Colonic mucosa (tissue), 4 donors: ENCODE data around the gene PRKCD. TPM values are rescaled to one million over a fixed set of nuclear protein-coding genes. Genes with fewer than 3 reads are reported as not detected.

Source experiments
- DNase-seq: peaks from one replicate; pipeline ENCODE4 v3.0.0-alpha.2; 2020
- H3K27ac ChIP-seq: fragments of 200-600 bp; one replicate; pipeline ENCODE4 v1.8.0; 2021
- H3K27me3 ChIP-seq: fragments of 200-600 bp; one replicate; pipeline ENCODE4 v1.8.0; 2021
- H3K36me3 ChIP-seq: fragments of 200-600 bp; one replicate; pipeline ENCODE4 v1.8.0; 2021
- H3K4me1 ChIP-seq: fragments of 200-600 bp; one replicate; pipeline ENCODE4 v1.8.0; 2021; ENCODE audit warnings: mild to moderate bottlenecking
- H3K4me3 ChIP-seq: fragments of 200-600 bp; one replicate; pipeline ENCODE4 v1.8.0; 2021
- H3K9ac ChIP-seq, 2 donors: one replicate each; pipeline ENCODE4 v1.7.0; 2013; ENCODE audit warnings: control low read depth in 2 of 2, low read depth in 2 of 2, low read length in 2 of 2
- H3K9me3 ChIP-seq: fragments of 200-600 bp; one replicate; pipeline ENCODE4 v1.8.0; 2021
- CTCF ChIP-seq: fragments of 200-600 bp; IDR thresholded peaks from one replicate; pipeline ENCODE4 v1.8.0; 2022; ENCODE audit warnings: antibody characterized with exemption, mild to moderate bottlenecking
- intact Hi-C: fragments of 100-400 bp; cut with DNase I; formaldehyde crosslinking; loops from one replicate; pipeline ENCODE4 v1.14.1; 2022
- total RNA-seq, 2 donors: library from RNA; stranded (reverse); fragmentation: NEBNext Ultra II Directional in 1 of 2; extraction: Animal tissue kit (Norgen Biotek cat#: 25700) in 1 of 2; gene quantifications; one replicate each; pipeline ENCODE4 v1.2.1, GENCODE V29; 2021
- donor health status: healthy.
- donor health status: DM: no; HTN: no; CAD: no.
- donor health status: DM: no; HTN: no; CAD: no.

PRKCD gene
- total RNA-seq, 2 donors from 2014 or later = 58.9 to 75.0 TPM

GRCh38 chr3:53230789-53231188, 69.8 kb downstream of the PRKCD start:
- no peak for DNase-seq
- intact Hi-C loops = no loop called here
- no peak for TF ChIP-seq CTCF
- no peaks in the 10 kb centered on the region for H3K9me3 ChIP-seq
- H3K9ac ChIP-seq = no peak overlapping the region
- H3K4me3 ChIP-seq = no peak overlapping the region
- H3K4me1 ChIP-seq = no peaks in the 10 kb centered on the region
- H3K36me3 ChIP-seq = peaks cover 40% of the 10 kb centered on the region
- no peak overlapping the region for H3K27ac ChIP-seq
- no peaks in the 10 kb centered on the region for H3K27me3 ChIP-seq

- Histone ChIP-seq H3K4me3 (no peak overlapping the region), H3K27me3 (no peaks in the 10 kb centered on the region), H3K9me3 (no peaks in the 10 kb centered on the region), H3K36me3 (peaks cover 40% of the 10 kb centered on the region), H3K27ac (no peak overlapping the region), H3K4me1 (peaks cover 9% of the 10 kb centered on the region), H3K9ac (no peak overlapping the region)
- no peak for DNase-seq
- intact Hi-C loops = no loop called here
- TF ChIP-seq CTCF = no peak
Measured at GRCh38 chr3:53231532-53232511, 70.8 kb downstream of the PRKCD start.

- no peak for TF ChIP-seq CTCF
- Histone ChIP-seq H3K36me3 (peaks cover 38% of the 10 kb centered on the region), H3K9ac (no peak overlapping the region), H3K27me3 (no peaks in the 10 kb centered on the region), H3K4me3 (no peak overlapping the region), H3K9me3 (no peaks in the 10 kb centered on the region), H3K4me1 (peaks cover 10% of the 10 kb centered on the region), H3K27ac (no peak overlapping the region)
- no peak for DNase-seq
- intact Hi-C loops = no loop called here
Measured at GRCh38 chr3:53232641-53233377, 71.8 kb downstream of the PRKCD start.

- no peak for TF ChIP-seq CTCF
- Histone ChIP-seq H3K9ac (no peak overlapping the region), H3K9me3 (no peaks in the 10 kb centered on the region), H3K27ac (no peak overlapping the region), H3K4me1 (peaks cover 19% of the 10 kb centered on the region), H3K4me3 (no peak overlapping the region), H3K27me3 (no peaks in the 10 kb centered on the region), H3K36me3 (peaks cover 25% of the 10 kb centered on the region)
- DNase-seq = no peak
- intact Hi-C loops = no loop called here
Measured at GRCh38 chr3:53234130-53234840, 73.3 kb downstream of the PRKCD start.

GRCh38 chr3:53234841-53235232, 73.8 kb downstream of the PRKCD start:
- Histone ChIP-seq H3K9me3 (no peaks in the 10 kb centered on the region), H3K9ac (no peak overlapping the region), H3K4me3 (no peak overlapping the region), H3K27me3 (no peaks in the 10 kb centered on the region), H3K27ac (no peak overlapping the region), H3K4me1 (peaks cover 19% of the 10 kb centered on the region), H3K36me3 (peaks cover 20% of the 10 kb centered on the region)
- intact Hi-C loops = no loop called here
- no peak for TF ChIP-seq CTCF
- no peak for DNase-seq
